PC-3 (cell line): ENCODE results near the gene MVK.

Experiments used
- CTCF ChIP-seq: fragments of 300-600 bp; sonication (generic); conservative IDR thresholded peaks from 2 replicates; pipeline ENCODE4 v1.5.1; 2017; ENCODE audit warnings: antibody characterized with exemption, low read depth, mild to moderate bottlenecking, low read length
- EZH2 ChIP-seq: fragments of 300-600 bp; sonication (generic); IDR thresholded peaks from one replicate; pipeline ENCODE4 v1.6.1; 2017; ENCODE audit warnings: antibody characterized with exemption, mild to moderate bottlenecking, low read length; ENCODE audit not compliant: unreplicated experiment
- EZH2phosphoT487 ChIP-seq: fragments of 300-600 bp; sonication (generic); IDR thresholded peaks from 2 replicates; pipeline ENCODE4 v1.6.1; 2018; ENCODE audit warnings: mild to moderate bottlenecking, antibody characterized with exemption, low read length, borderline replicate concordance

GRCh38 chr12:109568486-109568885 is 5.1 kb upstream of the MVK start:
- TF ChIP-seq CTCF (no peak), EZH2 (no peak), EZH2phosphoT487 (no peak)
